Caki2 (cell line): Measurements from ENCODE around the gene SH3PXD2B. TPM values are rescaled to one million over a fixed set of nuclear protein-coding genes. Genes with fewer than 3 reads are reported as not detected.
"Not testable (repeated sequence)": the region's sequence is repeated elsewhere in the genome, so short reads cannot be mapped to it uniquely, and the experiment has no call there.

Source experiments
- DNase-seq: peaks from one replicate; pipeline ENCODE4 v3.0.0-alpha.2; 2015; ENCODE audit warnings: low read depth
- in situ Hi-C: cut with HindIII; loops from 2 replicates; pipeline ENCODE4 v1.10.0; 2016; ENCODE audit warnings: low sequenced_read_pairs, low pct_unique_long_range_greater_than_20kb, mixed read lengths
- total RNA-seq: library from RNA; depleted of rRNA; stranded (reverse); fragments of >200 nt; shearing (Covaris generic); gene quantifications from 2 replicates; pipeline ENCODE4 v1.2.3, GENCODE V29; 2014; ENCODE audit warnings: low replicate concordance

Gene SH3PXD2B
- total RNA-seq, 1 experiment from 2014 or later: 25.2 TPM

DNA sequence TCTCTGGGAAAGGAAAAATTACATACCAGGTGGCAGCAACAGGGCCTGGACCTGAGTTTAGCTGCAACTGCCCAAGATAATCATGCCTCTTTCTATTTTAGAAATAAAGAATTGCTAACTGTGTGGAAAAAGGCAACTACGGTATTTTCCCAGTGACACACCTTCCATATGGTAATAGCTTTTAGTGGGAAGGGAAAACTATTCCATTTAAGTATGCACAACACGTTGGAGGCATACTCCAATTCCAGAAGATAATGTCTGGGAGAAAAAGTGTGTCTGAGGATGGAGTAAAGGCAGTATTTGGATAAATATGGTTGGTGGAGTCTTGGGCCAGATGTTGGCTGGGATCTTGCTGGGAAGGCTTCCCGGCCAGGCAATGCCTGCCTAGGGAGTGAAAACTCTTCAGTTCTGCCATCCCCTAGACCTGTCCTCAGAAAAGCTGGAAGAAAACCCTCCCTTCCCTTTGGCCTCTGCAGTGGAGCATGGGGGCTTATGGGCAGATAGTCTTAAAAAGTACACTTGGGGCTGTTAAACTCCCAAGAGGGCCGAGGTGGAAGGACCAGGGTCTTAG is 40.6 kb downstream of the SH3PXD2B start:
- DNase-seq: no peak
- in situ Hi-C loops: no loop called here

DNA sequence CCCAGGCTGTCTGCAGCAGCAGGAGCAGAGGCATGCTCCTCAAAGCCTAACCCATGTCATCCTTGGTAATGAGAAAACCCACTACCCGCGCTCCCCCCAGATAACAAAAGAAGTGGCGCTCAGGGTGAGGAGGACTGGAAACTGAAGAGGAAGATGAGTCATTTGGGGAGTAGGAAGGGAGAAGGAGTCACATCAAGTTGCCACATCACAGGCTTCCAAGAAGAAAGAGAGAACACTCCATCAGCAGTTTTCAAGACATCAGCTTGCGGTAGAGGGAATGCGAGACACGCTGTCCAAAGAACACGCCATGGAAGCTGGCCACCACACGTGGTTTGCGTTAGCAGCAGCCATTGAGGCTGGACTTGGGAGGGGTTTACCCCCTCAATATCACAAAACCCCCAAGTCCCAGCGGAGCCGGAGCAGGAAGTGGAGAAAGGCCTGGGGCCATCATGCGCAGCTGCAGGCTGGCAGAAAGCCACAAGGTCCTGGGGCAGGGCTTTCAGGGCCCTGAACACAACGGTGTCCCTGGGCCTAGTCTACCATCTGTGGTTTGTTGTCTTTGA is 41.5 kb downstream of the SH3PXD2B start:
- in situ Hi-C loops: no loop called here

DNA sequence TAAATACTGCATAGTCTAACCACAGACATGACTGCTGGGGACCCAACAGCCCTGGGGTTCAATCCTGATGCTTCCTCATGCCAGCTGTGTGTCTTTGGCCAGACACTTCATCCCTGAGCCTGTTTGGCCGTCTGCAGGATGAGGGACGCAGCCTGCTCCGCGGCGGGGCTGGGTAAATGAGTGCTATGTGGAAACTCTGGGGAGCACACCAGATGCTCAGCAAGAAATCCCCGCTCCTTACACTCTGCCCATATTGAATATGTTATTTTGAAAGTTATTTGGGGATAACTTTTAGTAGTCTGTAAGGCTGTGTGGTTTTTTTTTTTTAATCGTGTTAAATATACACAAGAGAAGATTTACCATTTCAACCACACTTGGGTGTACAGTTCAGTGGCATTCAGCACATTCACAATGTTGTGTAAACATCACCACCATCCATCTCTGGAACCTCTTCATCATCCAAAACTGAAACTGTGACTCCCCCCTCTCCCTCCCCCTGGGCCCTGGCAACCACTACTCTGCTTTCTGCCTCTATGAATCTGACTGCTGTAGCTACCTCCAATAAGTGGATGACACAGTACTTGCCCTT is 42.7 kb downstream of the SH3PXD2B start:
- no peak for DNase-seq
- in situ Hi-C loops: no loop called here

More for the DNA sequence above, 41.5 kb downstream of the SH3PXD2B start:
- DNase-seq: no peak

DNA sequence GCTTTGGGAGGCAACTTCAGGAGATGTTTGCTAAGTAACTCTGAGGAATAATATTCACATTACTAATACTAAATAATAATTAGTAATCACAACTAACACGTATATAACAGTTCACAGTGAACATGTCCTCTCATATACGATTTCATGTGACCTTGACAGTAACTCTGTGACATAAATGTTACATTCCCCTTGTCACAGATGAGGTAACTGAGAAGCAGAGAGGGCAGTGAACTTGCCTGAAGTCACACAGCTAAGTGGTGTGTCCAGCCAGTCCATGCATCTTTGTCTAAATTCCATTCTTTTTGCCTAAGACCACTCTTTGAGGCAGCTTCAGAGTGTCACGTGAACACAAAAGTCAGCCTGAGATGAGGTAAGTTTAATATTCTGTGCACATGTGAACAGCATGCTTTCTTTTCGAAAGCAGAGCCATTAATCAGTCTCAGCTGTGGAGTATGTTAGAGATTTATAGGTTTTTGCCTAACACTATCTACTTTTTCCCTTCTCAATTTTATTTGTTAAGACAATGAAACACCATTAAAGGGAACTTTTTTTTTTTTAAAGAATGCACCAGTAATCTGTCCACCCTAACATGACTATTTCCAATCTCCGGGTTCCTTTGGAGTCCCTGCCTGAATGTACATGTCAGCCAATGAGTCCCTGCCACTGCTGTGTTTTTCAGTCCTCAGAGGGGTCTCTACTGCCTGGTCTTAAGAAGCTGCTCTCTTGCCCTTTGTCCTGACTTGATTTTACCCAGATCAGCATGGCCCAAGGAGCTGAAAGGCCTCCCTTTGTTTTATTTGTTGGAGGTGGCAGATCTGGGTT is 43.5 kb downstream of the SH3PXD2B start:
- DNase-seq: no peak
- in situ Hi-C loops: no loop called here

DNA sequence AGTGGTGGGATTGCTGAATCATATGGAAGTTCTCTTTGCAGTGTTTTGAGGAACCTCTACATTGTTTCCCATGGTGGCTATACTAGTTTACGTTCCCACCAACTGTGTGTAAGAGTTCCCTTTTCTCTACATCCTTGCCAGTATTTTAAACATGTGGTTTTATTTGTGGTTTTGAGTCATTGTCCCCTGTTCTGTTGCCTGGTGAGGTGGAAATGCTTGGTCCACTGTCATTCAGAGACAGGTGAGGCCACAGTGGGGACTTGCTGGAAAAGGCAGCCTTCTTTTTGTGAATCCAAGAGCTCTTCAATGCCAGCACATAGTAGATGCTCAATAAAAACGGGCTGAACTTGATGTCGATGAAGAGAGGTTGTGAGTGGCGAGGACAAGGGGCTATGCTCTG is 44.2 kb downstream of the SH3PXD2B start:
- in situ Hi-C loops: no loop called here
- peak; percentile 88 for DNase-seq

DNA sequence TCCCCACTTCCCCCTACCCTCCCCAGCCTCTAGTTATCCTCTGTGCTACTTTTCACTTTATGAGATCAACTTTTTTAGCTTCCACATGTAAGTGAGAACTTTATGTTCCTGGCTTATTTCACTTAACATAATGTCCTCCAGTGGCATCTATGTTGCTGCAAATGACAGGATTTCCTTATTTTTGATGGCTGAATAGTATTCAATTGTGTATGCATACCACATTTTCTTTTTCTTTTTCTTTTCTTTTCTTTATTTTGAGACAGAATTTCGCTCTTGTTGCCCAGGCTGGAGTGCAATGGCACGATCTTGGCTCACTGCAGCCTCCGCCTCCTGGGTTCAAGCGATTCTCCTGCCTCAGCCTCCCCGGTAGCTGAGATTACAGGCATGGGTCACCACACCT is 44.8 kb downstream of the SH3PXD2B start:
- in situ Hi-C loops, DNase-seq: not testable (repeated sequence)

DNA sequence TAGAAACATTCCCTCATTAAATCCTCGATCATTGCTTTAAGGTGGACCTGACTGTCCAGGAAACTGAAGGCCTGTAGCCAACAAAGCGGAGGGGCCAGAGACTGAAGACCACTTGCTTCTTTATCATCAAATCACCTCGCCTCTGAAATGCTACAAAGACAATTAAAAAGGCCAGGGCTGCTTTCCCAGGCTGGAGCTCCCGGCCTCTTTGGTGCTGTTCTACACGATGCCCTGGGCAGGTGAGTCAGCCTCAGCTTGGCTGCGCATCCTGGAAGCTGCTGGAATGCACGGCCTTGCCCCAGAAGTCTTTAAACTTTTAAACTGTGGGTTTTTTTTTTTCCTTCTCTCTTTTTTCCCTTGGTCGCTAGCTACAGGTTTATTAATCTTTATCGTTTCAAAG is 46.5 kb downstream of the SH3PXD2B start:
- in situ Hi-C loops: no loop called here

DNA sequence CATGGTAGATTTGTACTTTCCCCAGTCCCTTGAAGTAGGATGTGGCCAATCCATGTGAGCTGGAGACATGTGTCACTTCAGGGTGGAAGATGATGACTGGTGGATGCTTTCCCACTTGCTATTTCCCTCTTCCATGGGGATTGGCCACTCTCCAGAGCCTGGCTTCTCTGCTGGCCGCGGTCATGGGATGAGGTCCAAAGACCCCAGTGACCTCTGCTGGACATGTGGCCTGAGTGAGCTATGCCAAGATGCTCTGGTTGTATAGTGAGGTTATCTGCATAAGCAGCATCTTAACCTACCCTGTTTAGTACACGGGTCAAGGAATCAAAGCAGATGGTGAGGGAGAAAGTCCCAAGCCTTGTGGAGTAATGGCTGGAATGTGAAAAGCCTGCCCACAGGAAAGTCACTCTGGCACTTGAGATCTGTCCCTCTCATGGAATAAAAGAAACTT is 47.1 kb downstream of the SH3PXD2B start:
- no peak for DNase-seq
- in situ Hi-C loops: no loop called here

More for the DNA sequence above, 46.5 kb downstream of the SH3PXD2B start:
- no peak for DNase-seq

DNA sequence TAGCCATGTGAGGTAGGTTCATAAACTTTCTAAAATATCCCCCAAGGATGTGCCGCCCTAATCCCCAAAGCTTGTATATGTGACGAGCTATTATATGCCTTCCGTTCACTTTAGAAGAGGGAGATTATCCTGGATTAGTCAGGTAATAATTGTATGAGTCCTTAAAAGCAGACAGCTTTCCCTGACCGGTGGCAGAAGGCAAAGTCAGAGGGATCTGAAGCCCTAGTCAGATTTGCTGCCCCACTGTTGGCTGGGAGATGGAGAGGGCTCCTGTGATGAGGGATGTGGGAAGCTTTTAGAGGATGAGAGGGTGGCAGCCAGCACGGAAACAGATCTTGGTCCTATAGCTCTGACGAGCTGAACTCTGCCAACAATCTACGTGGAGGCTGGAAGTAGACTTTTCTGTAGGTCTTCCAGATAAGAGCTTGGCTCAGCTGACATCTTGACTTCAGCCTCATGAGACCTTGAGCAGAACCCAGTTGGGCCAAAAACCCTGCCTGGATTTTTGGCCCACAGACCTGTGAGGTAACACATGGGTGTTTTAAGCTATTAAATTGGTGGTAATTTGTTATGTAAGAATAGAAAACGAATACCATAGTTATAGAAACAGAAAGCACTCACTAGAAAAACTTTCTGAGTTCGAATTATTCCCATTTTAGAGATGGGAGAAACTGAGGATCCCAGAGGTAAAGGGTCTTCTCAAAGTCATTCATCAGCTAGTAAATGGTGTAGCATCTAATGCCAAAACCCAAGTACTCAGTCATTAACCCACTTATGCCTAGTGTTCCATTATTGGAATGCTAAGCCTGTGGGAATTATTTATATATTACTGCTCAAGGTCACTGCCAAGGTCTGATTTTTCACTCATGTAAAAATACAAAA is 48.9 kb downstream of the SH3PXD2B start:
- in situ Hi-C loops: no loop called here
- DNase-seq: no peak

DNA sequence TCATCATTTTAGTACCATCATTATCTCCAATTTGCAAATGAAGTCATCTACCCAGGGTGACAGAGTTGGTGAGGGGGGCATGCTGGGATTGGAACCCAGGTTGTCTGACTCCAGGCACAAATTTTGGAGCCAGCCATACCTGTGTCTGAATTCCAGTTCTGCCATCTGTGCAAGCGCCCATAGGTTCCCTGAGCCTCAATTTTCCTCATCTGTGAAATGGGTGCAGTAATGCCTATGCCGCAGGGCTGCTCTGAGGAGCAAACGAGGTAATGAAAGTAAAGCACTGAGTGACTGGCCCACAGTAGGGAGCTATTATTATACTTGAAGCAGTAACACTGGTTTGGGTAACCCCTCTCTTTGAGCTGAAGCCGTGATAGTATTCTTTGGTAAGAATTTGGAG is 49.6 kb downstream of the SH3PXD2B start:
- in situ Hi-C loops: no loop called here
- DNase-seq: no peak

DNA sequence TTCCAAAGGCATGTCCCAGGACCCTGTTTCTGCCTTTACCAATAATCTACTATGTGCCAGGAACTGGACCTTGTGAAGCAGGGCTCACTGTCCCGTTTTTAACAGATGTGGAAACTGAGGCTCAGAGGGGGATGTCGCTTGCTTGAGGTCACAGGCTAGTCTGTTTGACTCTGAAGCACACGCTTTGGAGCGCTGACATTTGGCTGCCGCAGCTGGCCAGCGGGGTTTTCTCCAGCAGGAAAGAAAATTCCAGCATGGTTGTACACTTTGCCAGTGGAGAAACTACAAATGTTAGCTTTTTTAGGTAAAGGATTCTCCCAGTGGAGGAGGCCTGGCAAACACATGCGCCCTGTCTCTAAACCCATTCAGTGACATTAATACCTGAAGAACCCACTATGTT is 50.5 kb downstream of the SH3PXD2B start:
- in situ Hi-C loops: no loop called here
- DNase-seq: no peak

DNA sequence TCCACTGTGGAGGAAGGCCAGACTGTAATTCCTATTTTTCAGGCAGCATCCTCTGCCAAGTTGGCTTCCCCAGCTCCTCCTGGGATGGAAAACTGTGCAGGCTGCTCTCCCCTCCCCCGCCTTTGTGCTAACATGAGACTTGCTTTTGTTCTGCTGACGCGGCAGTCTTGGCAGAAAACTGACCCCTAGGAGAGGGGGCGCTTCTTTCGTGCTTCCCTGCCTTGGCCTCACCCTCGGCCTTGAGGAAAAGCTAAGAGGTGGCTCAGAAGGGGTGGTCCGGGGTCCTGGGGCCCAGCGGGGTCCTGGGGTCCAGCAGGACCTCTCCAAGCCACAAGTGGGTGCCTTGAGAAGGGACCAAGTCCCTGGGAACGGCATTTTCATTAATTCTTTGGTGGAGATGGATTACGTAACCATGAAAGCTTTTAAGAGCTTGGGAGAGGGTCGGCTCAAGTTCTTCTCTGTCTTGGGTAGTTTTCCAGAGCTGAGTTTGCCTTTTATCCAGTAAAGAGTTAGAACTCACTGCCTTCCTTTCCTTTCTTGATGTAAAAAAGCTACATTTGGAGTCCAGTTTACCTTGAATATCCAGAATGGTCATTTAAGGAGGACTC is 51.0 kb downstream of the SH3PXD2B start:
- DNase-seq: no peak
- in situ Hi-C loops: no loop called here

DNA sequence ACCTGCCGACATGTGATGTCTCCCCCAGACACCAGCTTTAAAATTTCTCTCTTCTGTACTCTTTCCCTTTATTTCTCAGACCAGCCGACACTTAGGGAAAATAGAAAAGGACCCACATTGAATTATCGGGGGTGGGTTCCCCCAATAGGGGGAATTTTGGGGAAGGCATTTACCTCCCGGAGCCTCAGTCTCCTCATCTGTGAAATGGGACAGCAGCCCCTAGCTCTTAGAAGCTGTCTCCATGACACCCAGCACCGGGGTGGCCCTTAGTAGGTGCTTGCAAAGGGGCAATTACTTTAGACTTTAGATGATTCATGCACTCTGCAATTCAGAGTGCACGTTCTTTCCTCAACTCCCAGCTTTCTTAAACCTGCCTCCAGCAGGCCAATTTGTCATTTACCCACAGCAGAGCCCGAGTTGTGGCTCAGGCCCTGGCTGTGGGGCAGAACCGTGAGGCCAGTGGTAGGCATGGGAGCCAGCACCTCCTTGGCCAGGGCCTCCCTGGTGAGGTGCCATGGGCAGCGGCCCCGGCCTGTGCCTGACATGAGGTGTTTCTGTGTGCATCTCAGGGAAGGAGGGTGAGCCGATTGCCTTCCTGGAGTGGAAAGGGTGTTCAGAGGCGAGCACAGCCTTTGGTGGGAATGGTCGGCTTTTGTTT is 51.7 kb downstream of the SH3PXD2B start:
- in situ Hi-C loops: no loop called here
- DNase-seq: no peak

DNA sequence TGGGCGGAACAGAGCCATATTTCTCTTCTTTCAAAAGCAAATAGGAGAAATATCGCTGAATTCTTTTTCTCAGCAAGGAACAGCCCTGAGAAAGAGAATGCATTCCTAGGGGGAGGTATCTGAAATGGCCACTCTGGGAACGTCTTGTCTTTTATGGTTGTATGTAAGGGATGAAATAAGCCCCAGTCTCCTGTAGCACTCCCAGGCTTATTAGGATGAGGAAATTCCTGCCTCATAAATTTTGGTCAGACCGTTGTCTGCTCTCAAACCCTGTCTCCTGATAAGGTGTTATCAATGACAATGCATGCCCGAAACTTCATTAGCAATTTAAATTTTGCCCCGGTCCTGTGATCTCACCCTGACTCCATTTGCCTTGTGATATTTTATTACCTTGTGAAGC is 52.3 kb downstream of the SH3PXD2B start:
- DNase-seq, in situ Hi-C loops: not testable (repeated sequence)

DNA sequence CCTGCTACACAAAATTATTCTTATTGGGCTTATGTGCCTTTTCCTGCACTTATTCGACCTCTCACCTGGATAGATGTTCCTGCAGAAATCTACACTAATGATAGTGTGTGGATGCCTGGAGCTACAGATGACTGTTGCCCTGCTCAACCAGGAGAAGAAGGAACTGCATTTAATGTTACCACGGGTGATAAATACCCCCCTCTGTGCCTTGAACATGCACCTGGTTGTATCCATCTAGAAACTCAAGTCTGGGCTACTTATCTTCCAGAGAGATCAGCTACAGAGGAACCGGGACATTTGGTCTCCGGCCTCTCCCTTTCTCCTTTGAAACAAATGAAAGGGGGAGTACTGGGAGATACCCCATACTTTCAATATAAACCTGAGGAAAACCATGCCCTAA is 54.5 kb downstream of the SH3PXD2B start:
- in situ Hi-C loops: no loop called here
- DNase-seq: no peak

DNA sequence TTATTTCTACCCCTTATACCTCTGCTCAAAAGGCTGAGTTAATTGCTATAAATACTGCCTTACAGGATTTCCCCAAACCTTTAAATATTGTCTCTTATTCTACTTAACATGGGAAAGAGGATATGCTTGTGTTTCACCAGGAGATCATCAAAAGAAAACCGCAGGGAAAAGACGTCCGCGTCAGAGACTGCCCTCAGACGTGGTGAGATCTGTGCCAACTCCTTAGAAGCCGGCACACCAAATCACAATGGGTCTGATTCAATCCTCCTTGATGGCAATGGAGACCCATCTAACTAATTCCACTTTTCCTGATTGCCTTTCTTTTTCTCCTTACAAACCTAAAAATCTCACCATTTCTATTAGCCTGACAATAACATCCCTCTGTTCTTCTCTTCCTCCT is 55.0 kb downstream of the SH3PXD2B start:
- no peak for DNase-seq
- in situ Hi-C loops: no loop called here

DNA sequence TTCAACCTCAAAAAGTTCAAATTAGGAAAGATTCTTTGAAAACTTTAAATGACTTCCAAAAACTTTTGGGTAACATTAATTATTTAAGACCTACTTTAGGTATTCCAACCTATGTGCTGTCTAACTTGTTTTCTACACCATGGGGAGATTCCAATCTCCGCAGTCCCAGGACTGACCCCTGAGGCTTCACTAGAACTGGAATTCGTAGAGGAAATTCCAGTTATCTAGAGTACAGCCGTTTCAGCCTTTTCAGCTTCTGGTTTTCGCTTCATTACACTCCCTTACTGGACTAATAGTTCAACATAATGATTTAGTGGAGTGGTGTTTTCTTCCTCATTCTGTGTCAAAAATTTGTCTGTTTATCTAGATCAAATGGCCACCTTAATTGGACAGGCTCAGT is 55.7 kb downstream of the SH3PXD2B start:
- in situ Hi-C loops, DNase-seq: not testable (repeated sequence)
